GM21423 (cell line): ENCODE data around the gene NCOA1.

Experiments used
- ATAC-seq: cut with Tn5 transposase; IDR thresholded peaks from one replicate; pipeline ENCODE4 v1.9.1; 2021; ENCODE audit warnings: mild to moderate bottlenecking, moderate library complexity; ENCODE audit not compliant: unreplicated experiment

NCOA1 gene

DNA sequence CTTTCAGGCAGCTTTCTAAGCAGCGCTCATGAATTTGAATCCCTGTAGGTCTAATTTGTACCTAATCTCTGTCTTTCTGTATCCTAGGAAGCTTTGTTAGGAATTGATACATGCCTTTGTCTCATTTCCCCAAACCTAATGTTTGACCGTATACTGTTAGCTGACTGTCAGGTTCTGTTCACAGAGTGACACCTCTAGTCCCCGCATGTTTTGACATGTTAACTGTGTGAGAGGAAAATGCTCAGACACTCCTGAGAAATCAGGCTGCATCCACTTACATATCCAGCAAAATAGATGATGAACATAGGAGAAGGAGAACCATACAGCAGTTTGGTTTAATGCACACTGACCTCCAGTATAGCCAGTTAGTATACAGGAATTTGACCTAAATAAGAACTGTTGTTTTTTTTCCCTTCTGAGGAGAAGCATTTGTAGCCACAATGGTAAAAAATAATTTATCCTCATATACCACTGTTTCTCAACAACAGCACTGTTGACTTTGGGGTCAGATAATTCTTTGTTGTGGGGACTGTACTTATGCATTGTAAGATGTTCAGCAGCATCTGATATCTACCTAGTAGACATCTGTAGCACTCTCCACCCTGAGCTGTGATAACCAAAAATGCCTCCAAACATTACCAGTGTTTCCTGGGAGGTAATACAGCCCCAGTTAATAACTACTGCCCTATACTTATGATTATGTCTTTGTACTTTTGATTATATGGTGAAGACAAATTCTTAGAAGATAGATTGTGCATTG lies 130.9 kb downstream of the NCOA1 start:
- no peak for ATAC-seq

DNA sequence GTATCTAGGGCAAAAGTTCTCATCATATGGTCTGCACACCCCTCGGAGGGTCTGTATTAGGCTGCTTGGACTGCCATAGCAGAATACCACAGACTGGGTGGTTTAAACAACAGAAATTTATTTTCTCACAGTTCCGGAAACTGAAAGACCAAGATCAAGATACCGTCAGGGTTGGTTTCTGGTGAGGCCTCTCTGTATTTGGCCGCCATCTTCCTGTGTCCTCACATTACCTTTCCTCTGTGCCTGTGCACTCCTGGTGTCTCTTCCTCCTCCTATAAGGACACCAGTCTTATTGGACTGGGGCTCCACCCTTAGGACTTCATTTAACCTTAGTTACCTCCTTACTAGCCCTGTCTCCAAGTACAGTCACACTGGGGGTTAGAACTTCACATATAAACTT lies 132.5 kb downstream of the NCOA1 start:
- ATAC-seq = no peak

DNA sequence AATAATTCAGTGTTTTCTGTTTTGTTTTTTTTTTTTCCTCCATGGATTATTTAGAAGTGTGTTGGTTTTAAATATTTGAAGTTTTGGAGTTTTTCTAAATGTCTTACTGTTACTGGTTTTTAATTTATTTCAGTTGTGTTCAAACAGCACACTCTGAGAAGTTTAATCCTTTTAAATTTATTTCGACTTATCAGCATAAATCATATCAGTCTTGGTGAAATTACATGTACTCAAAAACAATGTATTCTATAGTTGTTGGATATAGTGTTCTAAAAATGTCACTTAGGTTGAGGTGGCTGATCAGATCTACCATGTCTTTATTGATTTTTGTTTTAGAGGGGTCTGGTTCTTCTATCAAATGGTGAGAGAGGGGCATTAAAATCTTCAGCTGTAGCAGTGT lies 134.7 kb downstream of the NCOA1 start:
- ATAC-seq = no peak

DNA sequence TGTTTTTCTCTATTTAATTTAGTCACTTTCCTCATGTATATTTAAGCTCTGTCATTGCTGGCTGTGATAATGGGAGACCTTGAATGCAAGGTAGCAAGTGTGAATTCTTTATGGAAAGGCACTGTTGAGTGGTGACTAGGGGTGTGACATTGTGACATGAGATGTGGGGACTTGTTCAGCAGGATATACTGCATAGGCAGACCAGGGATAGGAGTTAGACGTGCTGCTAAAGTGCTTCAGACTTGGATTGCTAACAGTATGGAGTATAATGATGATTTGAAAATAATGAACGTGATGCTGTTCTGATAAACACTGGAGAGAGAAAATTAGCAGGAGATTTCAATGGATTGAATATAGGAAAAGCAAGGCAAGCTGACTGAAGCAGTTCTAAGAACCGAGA lies 135.1 kb downstream of the NCOA1 start:
- ATAC-seq = no peak

DNA sequence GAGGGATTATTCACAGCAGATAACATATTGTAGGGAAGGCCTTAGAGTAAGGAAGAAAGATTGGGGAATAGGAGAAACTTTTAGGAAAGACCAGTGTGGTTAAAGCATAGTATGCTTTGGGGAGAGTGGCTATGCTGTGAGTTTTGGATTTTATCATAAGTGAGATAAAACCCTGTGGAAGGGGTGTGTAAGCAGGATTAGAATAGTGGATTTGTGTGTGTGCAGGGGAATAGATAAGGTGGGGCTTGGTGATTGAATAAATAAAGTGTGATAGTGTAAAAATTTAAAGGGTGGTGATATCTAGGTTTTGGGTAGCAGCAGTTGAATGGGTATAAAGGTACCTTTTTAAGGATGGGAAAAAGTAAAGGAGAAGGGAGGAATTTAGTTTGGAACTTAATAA lies 137.7 kb downstream of the NCOA1 start:
- ATAC-seq = no peak

DNA sequence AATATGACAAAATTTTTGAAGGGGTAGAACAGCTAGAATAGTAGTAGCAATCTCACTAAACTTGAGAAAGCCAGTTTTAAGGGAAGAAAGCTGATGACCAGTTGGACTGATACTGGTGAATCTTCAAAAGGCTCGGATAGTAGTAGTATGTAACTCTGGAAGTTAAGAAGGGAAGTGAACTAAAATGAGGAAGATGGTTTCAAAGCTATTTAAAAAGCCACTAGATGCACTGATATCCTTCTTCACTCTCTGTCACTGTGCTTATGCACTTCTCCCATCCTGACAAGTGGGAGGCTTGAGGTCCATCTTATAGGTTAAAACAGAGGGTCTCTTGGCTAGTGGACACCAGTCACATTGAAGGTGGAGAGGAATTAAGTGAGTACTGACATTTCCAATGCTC lies 141.1 kb downstream of the NCOA1 start:
- ATAC-seq = no peak

DNA sequence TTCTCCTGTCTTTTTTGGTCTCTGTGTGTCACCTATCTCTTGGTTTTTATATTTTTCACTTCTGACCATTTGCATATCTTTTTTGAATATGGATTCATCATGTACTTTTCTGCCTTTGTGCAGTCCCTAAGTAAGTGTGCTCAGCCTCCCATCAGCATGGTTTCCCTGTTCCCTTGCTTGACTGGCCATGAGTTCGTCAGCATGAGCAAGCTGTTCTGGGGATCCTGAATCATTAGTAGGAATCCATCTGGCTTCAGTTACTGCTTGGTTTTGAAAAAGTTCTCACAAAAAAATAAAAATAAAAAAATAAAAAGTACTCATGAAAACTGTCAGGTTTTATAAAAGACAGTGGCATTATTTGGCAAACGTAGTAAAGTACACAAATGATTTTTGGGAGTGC lies 144.1 kb downstream of the NCOA1 start:
- ATAC-seq = no peak

DNA sequence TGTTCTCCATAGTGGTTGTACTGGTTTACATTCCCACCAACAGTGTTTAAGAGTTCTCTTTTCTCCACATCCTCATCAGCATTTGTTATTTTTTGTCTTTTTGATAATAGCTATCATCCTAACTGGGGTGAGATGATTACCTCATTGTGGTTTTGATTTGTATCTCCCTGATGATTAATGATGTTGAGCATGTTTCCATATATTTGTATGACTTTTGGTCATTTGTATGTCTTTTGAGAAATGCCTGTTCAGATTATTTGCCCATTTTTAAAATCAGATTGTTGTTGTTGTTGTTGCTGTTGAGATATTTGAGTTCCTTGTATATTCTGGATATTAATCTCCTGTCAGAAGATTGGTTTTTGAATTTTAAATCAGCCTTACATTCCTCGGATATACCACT lies 147.5 kb downstream of the NCOA1 start:
- no peak for ATAC-seq

DNA sequence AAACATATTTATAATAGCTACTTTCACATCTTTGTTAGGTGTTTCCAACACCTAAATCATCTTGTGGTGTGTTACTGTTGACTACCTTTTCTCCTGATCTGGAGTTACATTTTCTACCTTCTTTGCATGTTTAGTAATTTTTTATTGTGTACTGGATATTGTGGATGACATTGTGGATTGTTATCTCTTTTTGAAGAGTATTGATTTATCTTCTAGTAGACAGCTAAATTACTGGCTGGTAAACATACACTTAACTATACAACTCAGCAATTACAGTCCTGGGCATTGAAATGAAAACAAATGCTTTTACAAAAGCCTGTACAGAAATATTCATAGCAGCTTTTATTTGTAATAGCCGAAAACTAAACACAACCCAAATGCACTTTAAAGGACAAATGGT lies 151.3 kb downstream of the NCOA1 start:
- no peak for ATAC-seq

DNA sequence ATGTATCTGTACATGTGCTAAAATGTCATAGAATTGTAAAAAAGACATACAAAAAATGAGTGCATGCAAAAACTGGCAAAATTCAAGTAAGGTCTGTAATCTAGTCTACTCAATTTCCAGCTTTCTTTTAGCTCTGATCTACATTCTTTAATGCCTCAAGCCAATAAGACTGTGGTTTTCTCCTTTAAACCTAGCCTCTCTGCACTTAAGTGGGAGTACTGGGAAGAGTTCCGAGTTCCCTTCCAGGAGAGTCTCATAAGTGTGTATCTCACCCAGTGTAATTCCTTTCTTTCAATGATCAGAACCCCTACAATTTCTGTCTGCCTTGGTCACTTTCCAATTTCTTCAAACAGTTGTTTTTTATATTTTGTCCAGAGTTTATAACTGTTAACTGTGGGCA lies 152.0 kb downstream of the NCOA1 start:
- no peak for ATAC-seq

DNA sequence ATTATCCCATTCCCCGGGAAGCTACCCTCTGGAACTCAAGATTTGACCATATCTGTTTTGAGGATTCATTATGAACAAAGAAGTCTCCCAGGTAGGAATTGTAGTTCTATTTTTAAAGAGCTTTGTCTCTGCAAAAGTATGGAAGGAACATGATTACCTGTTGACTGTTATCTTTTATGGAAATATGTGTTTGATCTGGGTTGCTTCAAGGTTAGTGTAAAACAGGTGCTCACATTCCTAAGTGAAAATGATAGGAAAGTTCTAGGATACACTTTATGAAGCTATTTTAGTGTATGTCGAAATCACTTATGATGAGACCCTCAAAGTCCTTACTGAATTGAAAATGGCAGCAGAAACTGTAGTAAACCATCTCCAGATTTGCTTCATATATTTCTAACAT lies 153.0 kb downstream of the NCOA1 start:
- no peak for ATAC-seq

DNA sequence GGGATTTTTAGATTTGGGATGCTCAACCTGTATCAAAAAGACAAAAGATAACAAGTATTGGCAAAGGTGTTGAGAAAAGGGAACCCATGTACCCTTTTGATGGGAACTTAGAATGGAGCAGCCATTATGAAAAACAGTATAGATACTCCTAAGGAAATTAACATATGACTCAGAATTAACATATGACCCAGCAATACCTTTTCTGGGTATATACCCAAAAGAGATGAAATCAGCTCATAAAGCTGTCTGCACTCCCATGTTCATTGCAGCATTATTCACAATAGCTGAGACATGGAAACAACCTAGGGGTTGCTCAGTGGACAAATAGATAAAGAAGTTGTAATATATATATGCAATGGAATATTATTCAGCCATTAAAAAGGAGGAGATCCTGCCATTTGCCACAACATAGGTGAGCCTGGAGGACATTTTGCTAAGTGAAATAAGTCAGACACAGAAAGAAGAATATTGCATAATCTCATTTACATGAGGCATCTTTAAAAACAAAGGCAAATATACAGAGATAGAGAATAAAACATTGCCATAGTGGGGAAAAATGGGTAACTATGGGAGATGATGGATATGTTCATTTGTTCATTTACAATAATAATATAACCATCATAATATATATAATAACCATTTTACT lies 160.1 kb downstream of the NCOA1 start:
- ATAC-seq = no peak

DNA sequence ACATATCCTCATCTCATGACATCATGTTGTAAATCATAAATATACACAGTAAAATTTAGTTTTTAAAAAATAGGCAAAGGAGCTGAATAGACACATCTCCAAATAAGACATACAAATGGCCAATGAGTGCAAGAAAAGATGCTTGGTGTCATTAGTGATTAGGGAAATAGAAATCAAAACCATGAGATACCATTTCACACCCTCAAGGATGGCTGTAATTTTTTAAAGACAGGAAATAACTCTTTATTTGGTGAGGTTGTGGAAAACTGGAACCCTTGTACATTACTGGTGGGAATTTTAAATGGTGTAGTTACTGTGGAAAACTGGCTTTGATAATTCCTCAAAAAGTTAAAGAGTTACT lies 160.6 kb downstream of the NCOA1 start:
- no peak for ATAC-seq

DNA sequence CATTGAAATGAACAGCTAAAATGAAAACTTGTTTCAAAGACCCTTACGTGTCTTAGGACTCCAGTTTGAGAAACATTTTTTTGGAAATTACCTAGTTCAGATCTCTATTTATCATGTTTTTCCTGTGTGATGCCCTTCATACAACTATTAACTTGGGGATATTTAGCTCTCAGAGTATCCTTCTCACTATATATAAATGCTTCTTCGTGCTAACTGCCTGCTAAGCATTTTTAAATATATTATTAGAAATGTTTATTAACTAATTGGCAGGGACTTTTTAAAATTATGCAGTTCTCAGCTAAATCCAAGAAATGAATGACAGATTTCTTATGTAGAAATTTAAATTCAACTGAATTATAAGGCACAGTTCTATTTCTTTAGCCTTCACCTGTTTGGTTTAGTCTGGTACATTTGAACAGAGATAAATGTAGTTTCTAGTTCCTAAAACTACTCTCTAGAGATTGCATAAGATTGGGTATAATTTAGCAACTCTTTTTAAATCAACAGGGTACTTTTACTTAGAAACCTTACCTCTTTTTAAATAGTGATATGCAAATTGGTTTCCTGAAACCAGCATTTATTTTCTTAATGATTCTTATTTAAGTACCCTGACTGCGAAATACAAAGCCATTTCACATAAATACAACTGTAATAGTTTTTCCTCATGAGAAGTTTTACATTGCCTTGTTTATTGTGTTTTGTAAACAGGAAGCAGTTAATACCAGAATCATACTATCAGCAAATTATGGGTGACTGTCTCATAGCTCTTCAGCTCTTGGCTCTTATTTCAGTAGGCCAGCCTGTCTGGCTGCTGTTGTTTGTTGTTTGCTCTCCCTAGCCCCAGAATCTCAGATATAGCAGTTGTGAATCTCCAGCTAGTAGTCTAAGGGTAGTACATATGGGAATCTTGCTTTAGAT lies 161.5 kb downstream of the NCOA1 start:
- no peak for ATAC-seq

DNA sequence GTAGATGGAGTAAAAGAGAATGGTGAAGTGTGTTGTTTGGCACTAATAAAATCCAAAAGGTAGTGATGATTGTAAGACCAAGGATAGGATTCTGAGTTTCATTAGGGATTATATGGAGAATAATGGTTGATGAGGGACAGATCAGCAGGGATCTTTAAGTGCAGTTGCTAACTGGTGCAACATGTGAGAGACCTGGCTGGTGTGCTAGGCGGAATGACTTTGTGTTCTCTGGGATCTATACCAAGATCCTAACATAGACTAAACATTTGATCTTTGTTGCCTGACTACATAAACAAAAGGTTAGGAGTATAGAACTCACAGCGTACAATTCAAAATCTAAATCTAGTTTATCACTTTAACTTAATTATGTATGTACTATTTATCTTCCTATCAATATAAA lies 166.8 kb downstream of the NCOA1 start:
- no peak for ATAC-seq

DNA sequence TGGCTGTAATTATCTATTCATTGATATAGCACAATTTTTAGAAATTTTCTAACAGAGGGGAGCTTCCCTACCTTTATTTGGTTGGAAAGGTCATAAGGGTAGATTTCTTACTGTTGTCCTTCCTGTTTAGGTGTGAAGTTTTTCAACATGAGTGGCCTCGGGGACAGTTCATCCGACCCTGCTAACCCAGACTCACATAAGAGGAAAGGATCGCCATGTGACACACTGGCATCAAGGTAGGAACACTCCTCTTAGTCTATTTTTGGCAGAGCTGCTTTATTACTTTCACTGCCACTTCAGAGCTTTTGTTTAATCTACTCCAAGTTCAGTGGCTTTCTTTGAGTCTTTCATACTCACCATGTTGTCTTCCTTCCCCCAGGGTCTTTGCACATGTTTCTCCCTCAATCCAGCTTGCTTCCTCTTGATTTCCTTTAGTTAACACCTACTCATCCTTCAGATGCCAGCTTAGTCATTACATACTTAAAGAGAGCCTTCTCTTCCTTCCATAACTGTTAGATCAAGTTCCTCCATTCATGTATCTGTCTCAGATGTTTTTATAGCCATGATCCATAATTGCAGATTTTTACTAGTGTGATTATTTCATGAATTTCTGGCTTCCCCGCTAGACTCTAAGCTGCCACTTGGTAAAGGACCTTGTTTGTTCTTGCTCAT lies 167.6 kb downstream of the NCOA1 start:
- no peak for ATAC-seq

DNA sequence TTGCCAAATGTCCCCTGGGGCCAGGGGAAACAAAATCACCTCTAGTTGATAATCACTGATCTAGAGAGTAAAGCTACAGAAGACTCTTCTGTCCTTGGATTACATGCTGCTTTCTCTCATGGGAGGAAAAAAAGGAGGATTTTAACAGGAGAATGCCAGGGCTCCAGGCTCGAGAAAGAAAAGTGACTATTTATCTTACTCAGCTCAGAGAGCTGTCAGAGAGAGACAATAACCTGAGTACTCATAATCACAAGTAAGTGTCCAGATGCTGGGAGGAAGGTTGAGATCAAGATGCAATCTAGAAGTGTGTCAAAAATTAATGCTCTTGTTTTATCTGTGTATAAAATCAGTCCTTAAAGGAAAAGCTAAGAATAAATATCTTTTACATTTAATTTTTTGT lies 168.8 kb downstream of the NCOA1 start:
- ATAC-seq = no peak

DNA sequence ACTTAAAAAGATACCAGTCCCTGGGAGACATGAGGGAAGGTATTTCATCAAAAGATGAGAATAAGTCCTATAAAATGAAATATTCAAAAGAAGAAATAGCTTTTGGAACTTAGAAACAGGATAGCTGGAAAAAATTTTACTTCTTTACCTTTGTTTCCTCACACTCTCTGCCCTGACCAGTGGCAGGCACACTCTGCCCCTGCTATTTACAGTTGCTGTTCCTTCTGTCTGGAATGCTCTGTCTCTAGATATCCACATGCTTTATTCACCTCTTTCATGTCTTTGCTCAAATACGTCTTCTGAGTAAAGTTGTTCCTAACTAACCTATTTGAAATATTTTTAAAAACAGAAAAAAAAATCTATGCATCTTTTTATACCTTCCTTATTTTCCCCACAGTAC lies 176.5 kb downstream of the NCOA1 start:
- no peak for ATAC-seq

DNA sequence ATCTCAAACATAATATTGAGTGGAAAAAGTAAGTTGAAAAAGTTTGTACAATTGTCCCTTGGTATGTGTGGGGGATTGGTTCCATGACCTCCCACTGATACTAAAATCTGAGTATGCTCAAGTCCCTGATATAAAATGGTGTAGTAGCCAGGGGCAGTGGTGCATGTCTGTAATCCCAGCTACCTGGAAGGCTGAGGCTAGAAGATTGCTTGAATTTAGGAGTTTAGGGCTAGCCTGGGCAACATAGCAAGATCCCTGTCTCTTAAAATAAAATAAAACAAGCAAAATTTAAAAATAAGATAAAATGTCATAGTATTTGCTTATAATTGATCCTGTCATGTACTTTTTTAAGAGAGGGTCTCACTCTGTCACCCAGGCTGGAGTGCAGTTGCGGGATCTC lies 180.2 kb downstream of the NCOA1 start:
- no peak for ATAC-seq

DNA sequence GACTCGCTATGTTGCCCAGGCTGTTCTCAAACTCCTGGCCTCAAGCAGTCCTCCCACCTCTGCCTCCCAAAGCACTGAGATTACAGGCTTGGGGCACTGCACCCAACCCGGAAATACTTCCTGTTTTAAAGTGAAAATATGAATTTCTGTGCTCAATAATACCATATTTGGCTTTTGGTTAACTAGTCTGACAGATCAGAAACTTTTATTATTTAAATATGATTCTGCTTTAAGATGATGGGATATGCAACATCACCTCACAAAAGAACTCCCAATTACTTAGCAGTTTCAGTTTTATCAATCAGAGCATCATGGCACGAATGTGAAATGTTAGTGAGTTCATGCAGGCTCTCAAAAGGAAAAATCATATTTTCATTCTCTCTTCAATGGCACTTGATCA lies 181.5 kb downstream of the NCOA1 start:
- no peak for ATAC-seq

DNA sequence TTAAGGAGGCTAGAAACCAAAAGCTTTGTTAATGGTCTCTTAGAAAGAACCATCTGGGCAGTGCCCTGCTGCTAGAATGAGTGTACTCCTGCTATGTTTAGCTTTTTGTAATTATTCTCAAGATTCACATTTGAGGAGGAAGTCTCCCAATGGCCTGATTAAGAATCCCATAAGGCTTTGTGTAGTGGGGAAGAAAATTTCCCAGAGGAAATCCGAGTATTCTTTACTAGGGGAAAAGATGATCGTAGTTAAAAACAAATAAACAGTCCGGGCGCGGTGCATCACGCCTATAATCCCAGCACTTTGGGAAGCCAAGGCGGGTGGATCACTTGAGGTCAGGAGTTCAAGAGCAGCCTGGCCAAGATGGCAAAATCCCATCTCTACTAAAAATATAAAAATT lies 184.3 kb downstream of the NCOA1 start:
- ATAC-seq = no peak
